Measurements from ENCODE around the gene HIP1. TPM values are rescaled to one million over a fixed set of nuclear protein-coding genes. Genes with fewer than 3 reads are reported as not detected.
A peak's percentile ranks its signal among the peaks of the same experiment; 100 is the strongest.

HIP1 gene
- total RNA-seq, 1 experiment from 2014 or later, result 13.7 TPM

- H3K36me3 ChIP-seq (ENCODE audit: control insufficient read depth, insufficient read depth, low read length), result no peaks in the 10 kb centered on the region
- H3K9me3 ChIP-seq, result no peaks in the 10 kb centered on the region
- intact Hi-C loops (cut with micrococcal nuclease; ENCODE audit: unreplicated experiment), result no loop called here
These were observed 170.7 kb downstream of the HIP1 start for GRCh38 chr7:75567948-75568595.

GRCh38 chr7:75565132-75565837, 173.5 kb downstream of the HIP1 start:
- no peaks in the 10 kb centered on the region for H3K36me3 Mint-ChIP-seq (ENCODE audit: insufficient read depth, unreplicated experiment)
- no TSS peak for BruUV-seq (replicated peaks)

More at GRCh38 chr7:75567948-75568595, 170.7 kb downstream of the HIP1 start:
- no peaks in the 10 kb centered on the region for H3K27me3 Mint-ChIP-seq (ENCODE audit: insufficient read depth, unreplicated experiment)
- H3K9me3 Mint-ChIP-seq (ENCODE audit: unreplicated experiment), result no peaks in the 10 kb centered on the region
- Histone ChIP-seq H3K4me1 (peaks cover 6% of the 10 kb centered on the region), H3K27me3 (replicated peaks; ENCODE audit: control insufficient read depth, insufficient read depth, low read length) (no peaks in the 10 kb centered on the region), H3K4me3 (ENCODE audit: low read depth, low read length) (no peak overlapping the region)
- no peak for DNase-seq
- no TSS peak for BruUV-seq (replicated peaks)
- no peak for TF ChIP-seq CTCF (IDR thresholded peaks at IDR 0.05; ENCODE audit: insufficient read depth in 1 of 2, low read depth in 1 of 2, low read length in 1 of 2, severe bottlenecking in 1 of 2, unreplicated experiment in 1 of 2)
- ChIA-PET POLR2A (no interaction called here), CTCF (no interaction called here)
- no peak overlapping the region for H3K4me3 Mint-ChIP-seq (ENCODE audit: unreplicated experiment)
- no peaks in the 10 kb centered on the region for H3K36me3 Mint-ChIP-seq (ENCODE audit: insufficient read depth, unreplicated experiment)
- no peak overlapping the region for H3K27ac Mint-ChIP-seq (ENCODE audit: unreplicated experiment)
- H3K4me1 Mint-ChIP-seq (ENCODE audit: low read depth, unreplicated experiment), result no peaks in the 10 kb centered on the region

GRCh38 chr7:75563171-75563570, 175.6 kb downstream of the HIP1 start:
- ChIA-PET POLR2A (no interaction called here), CTCF (no interaction called here)
- Histone ChIP-seq H3K4me3 (ENCODE audit: low read depth, low read length) (no peak overlapping the region), H3K36me3 (ENCODE audit: control insufficient read depth, insufficient read depth, low read length) (no peaks in the 10 kb centered on the region), H3K4me1 (peaks cover 6% of the 10 kb centered on the region), H3K27me3 (replicated peaks; ENCODE audit: control insufficient read depth, insufficient read depth, low read length) (no peaks in the 10 kb centered on the region), H3K9me3 (0 out of 2 replicates have a peak, but pooled peaks cover 4% of the 10 kb centered on the region)
- H3K4me1 Mint-ChIP-seq (ENCODE audit: low read depth, unreplicated experiment), result no peaks in the 10 kb centered on the region
- H3K9me3 Mint-ChIP-seq (ENCODE audit: unreplicated experiment), result no peaks in the 10 kb centered on the region
- intact Hi-C loops (cut with micrococcal nuclease; ENCODE audit: unreplicated experiment), result no loop called here
- no peak for TF ChIP-seq CTCF (IDR thresholded peaks at IDR 0.05; ENCODE audit: insufficient read depth in 1 of 2, low read depth in 1 of 2, low read length in 1 of 2, severe bottlenecking in 1 of 2, unreplicated experiment in 1 of 2)
- H3K4me3 Mint-ChIP-seq (ENCODE audit: unreplicated experiment), result no peak overlapping the region
- no peaks in the 10 kb centered on the region for H3K27me3 Mint-ChIP-seq (ENCODE audit: insufficient read depth, unreplicated experiment)
- no TSS peak for BruUV-seq (replicated peaks)
- no peaks in the 10 kb centered on the region for H3K36me3 Mint-ChIP-seq (ENCODE audit: insufficient read depth, unreplicated experiment)
- DNase-seq, result no peak
- H3K27ac Mint-ChIP-seq (ENCODE audit: unreplicated experiment), result no peak overlapping the region

More at GRCh38 chr7:75565132-75565837, 173.5 kb downstream of the HIP1 start:
- no peaks in the 10 kb centered on the region for H3K27me3 Mint-ChIP-seq (ENCODE audit: insufficient read depth, unreplicated experiment)
- DNase-seq, result peak; percentile 58 to 61
- H3K27me3 ChIP-seq (replicated peaks; ENCODE audit: control insufficient read depth, insufficient read depth, low read length), result no peaks in the 10 kb centered on the region
- POLR2A ChIA-PET, result no interaction called here
- intact Hi-C loops (cut with micrococcal nuclease; ENCODE audit: unreplicated experiment), result no loop called here
- peaks cover 6% of the 10 kb centered on the region for H3K4me1 ChIP-seq
- H3K9me3 Mint-ChIP-seq (ENCODE audit: unreplicated experiment), result no peaks in the 10 kb centered on the region
- no peaks in the 10 kb centered on the region for H3K4me1 Mint-ChIP-seq (ENCODE audit: low read depth, unreplicated experiment)
- CTCF ChIA-PET, result interaction anchor here (0.6 to 1.0 kb wide), 2 partner anchors 167 to 197 kb away, joined by 3 to 6 read pairs; no protein-coding TSS in a partner anchor
- H3K36me3 ChIP-seq (ENCODE audit: control insufficient read depth, insufficient read depth, low read length), result no peaks in the 10 kb centered on the region
- H3K4me3 Mint-ChIP-seq (ENCODE audit: unreplicated experiment), result no peak overlapping the region
- H3K4me3 ChIP-seq (ENCODE audit: low read depth, low read length), result no peak overlapping the region
- no peak for TF ChIP-seq CTCF (IDR thresholded peaks at IDR 0.05; ENCODE audit: insufficient read depth in 1 of 2, low read depth in 1 of 2, low read length in 1 of 2, severe bottlenecking in 1 of 2, unreplicated experiment in 1 of 2)
- 0 out of 2 replicates have a peak, but pooled peaks cover 4% of the 10 kb centered on the region for H3K9me3 ChIP-seq
- H3K27ac Mint-ChIP-seq (ENCODE audit: unreplicated experiment), result peak overlapping the region; percentile 51

Data from Caco-2 (cell line).